GM21528 (cell line): ENCODE data around the gene LRRTM1.

Experiments used
- ATAC-seq: cut with Tn5 transposase; IDR thresholded peaks from one replicate; pipeline ENCODE4 v1.9.1; 2021; ENCODE audit warnings: mild to moderate bottlenecking, moderate library complexity; ENCODE audit not compliant: unreplicated experiment, low FRiP score

The LRRTM1 gene, protein sequence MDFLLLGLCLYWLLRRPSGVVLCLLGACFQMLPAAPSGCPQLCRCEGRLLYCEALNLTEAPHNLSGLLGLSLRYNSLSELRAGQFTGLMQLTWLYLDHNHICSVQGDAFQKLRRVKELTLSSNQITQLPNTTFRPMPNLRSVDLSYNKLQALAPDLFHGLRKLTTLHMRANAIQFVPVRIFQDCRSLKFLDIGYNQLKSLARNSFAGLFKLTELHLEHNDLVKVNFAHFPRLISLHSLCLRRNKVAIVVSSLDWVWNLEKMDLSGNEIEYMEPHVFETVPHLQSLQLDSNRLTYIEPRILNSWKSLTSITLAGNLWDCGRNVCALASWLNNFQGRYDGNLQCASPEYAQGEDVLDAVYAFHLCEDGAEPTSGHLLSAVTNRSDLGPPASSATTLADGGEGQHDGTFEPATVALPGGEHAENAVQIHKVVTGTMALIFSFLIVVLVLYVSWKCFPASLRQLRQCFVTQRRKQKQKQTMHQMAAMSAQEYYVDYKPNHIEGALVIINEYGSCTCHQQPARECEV

DNA sequence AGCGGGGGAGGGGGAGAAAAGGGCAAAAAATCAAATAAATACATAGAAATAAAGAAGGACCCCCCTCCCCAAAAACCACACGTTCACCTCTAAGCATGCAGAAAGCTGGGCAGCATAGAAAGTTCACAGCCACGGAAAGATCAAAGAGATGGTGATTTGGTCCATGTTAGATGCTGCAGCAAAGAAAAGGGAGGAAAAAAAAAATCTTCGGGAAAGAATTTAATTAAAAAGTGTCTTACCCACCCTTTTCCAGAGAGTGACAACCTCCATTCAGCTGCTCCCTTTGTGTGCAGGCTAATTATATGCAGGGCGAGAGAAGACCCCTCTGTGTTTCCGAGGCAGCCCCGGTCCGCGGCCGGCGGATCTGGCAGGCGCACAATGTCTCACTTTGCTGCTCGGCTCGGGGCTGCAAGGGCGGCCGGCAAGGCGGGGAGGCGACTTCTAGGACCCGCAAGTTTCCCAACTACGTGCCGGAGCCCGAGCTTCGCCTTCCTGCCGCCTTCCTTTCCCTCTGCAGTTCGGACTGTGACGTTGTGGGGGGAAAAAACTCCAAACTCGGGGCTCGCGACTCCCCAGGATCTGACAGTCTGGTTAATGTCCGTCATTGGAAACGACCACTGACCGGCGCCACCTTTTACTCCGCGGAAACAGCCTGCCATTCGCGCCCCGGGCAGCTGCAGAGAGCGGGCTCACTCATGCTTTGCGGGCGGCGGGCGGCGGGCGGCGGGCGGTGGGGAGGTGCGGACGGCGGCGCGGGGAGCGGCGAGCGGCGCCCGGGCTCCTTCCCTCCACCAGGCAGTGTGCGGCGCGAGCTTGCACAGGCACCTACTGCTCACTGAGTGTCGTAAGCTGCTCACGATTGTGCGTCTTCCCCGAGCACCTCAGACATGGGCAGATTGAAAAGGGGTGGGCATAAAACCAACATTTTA, at the start of gene LRRTM1:
Gene LRRTM1 (minus strand): TSS at position 844 of the 929 bp plus-strand sequence. CDS start 933 bp downstream, outside the sequence.
- ATAC-seq: no peak

DNA sequence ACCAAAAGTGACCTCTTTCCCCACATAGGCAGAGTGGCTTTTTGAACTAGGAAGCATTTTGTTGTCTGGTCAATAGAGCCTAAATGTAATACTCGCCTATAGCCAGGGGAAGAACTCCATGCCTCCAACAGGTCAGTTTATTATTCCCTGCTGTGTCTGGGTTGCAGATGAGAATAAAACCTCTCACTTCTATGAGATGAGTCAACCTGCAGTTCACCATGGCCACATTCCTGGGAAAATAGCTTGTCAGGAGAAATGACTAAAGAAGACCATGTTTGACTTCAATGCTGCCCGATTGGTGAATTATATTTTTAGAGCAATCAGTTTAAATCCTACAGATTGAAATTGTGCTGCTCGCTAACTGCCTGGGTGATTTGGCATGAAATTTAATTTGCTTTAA, 46.7 kb upstream of the LRRTM1 start:
- no peak for ATAC-seq

DNA sequence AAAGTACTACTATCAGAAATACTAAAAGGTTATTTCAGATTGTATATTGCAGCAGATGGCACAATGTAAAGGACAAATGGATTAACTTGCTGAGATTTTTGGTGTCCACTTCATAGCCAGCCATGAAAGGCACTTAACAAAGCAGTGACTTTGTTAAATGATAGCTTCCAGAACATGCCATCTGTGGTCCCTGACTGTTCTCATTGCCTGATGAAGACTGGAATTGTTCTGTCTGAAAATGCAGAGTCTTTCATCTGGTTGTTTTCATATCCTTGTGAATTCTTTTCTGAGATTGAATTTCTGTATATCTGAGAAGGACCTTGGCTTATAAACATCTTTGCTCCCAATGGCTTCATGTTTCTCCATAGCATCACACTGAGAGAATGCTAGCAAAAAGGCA, 44.4 kb upstream of the LRRTM1 start:
- no peak for ATAC-seq

DNA sequence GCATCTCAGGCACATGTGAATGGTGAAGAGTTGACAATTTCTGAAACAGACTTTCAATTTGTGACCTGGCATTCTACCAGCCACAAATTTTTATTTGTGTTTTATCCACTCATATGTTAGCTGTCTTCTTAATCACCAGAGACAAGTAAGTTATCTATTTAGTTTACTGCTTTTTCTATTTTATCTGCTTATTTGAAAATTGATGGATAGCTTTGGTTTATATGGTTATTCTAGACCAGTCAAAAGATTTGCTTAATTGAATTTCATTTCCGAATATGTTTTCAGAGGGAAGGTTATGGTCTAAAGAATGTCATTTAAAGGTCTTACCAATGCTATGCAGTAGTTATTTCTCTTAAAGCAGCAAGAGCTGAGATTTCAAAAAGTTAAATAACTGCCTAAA, 43.5 kb upstream of the LRRTM1 start:
- ATAC-seq: no peak

DNA sequence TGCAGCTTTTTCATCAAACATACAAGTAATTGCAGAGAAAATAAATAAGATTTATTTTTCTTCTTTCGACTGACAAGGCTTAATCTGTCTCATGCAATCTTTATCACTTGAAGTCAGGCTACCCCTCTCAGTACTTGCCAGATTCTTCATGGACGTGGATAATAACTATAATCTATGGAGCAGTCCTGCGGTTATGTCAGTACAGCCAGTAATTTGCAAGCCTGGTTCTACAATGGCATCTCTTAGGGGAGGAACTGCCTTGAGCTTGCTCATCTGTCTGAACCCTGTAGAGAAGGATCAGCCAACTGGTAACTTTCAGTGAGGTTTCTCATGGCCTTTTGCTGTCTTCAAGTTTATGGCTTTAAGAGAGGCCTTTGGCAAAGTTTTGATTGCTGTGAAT, 35.5 kb upstream of the LRRTM1 start:
- no peak for ATAC-seq

DNA sequence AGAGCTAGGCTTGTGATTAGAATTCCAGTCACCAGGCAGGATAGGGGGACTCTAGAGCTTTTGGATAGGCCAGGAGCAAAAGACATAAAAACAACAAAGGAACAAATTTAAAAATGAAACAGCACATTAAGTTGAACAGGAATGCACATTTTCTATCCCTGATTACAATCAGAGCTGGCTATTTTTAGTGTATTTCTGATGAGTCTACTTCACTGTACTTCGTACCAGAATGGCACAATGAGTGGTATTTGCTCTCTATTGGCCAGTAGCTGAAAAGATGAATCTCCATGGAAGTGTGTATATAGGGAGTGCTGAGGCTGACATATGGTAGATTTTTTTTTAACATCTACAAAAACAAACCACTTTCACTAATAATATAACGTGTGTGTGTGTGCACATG, 34.2 kb upstream of the LRRTM1 start:
- ATAC-seq: no peak

DNA sequence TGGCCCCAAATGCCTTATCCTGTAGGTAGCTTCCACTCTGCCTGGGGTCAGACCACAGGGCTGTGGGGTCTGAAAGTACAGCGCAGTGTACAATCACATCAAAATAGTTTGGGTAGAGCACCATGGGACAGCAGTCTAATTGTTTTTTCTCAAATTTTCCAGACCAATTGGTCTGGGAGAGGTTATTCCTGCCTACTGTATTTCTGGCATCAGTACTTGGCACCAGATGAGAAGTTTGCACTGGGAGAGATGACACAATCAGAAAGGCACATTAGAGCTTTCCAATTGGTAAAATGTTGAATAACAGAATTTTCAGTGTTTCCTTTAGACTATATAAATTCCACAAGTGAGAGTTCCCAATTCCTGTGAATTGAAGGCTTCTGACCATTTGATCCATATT, 30.9 kb upstream of the LRRTM1 start:
- no peak for ATAC-seq

DNA sequence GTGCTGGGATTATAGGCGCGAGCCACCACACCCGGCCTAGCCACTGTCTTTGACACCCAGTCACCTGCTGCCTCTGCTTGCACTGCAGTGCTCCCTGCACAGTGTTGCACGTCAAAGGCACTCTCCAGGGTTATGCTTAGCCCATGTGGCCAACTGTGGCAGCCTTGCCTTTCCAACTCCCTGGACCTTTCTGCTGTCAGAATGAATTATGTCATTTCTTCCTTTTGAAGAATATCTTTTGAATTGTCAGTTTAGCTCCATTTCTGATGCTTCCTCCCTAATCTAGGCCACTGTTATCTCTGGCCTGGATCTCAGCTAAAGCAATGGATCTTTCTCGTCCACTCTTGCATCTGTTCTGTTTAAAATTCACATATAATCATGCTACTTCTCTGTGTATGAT, 29.3 kb upstream of the LRRTM1 start:
- ATAC-seq: no peak

DNA sequence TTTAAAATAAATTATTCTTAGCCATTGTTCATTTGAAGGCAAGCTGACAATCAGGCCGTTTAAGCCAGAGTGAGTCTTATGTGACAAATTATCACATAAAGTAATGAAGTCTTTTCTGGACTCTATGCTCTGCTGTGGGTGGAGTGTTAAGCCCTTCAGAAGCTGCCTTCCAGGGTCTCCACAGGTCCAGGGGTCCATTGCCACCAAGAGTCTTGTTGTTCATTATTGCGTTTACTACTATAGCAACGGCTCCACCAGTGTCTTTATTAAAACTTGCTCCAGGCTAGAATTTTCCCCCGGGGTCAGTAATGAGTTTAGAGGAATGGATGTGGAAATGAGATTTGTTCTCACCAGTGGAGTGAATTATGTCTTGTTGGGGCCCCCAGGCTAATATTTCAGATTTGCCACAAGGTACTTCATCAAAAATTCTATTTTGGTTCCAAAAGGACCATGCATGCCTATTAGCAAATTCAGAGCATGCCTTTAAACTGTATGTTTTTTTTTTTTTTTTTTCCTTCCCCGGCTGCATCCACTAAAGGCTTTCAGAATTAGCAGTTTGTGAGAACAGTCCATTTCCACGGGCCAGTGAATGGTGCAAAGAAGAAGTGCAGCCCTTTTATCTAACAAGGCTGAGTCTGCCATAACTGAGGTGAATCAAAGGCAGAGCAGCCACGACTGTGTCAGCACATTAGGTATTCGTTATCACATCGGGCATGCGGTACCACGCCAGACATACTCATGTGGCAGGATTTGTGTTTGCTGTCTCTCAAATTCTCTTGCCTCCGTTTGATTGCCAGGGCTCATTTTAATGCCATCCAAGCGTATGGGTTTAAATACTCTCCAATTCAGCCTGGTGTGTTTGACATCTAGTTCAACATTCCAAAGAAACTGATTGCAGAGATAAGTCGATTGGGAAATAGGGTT, 26.2 kb upstream of the LRRTM1 start:
- no peak for ATAC-seq

DNA sequence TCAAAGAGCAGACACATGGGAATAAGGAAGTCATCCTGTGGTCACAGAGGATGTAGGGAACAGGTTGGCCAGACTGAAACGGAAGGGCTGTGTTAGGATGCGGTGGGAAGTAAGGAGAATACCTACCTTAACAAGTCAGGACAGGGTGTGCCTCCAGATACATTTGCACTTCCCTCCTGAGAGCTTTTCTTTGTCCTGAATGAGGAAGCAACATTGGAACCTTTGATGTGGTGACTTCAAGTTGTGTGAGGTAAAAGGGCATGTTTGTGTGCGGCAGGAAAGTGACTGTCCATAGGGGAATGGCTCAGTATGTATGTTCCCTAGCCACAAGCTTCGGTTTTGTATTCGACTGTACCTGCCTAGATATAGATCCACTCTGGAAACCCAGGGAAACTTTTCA, 24.9 kb upstream of the LRRTM1 start:
- no peak for ATAC-seq

DNA sequence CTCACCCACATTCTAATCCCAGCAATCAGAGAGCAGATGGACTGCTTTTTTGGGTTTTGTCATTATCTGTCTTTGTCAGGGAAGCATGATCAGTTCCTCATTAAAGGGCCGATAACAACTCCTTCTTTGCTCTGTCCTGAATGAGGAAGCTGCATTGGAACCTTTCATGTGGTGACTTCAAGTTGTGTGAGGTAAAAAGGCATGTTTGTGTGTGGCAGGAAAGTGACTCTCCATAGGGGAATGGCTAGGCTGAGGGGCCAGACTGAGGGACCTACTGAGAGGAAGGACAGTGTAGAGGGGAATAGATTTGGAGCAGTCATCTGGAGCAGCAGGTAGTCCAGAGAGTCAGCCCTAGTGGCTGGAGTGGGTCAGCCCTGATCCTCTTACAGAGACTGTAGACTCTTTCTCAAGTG, 23.6 kb upstream of the LRRTM1 start:
- ATAC-seq: no peak

DNA sequence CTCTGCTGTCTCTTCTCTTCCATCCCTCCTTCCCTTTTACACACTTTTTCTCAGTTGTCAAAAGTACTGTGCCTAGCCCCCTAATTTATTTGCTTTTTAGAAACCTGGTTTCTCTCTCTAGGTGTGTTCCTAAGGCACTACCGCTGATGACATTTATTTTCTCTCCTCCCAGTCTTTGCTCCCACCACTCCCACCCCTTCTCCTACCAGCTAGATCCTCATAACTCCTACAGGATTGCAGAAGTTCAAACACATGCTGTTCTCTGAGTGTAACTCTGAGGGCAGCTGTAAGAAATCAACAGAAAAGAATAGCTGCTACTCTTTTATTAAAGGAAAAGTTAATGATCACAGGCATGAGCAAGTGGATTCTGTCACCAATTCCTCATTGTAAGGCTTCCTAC, 22.3 kb upstream of the LRRTM1 start:
- no peak for ATAC-seq

DNA sequence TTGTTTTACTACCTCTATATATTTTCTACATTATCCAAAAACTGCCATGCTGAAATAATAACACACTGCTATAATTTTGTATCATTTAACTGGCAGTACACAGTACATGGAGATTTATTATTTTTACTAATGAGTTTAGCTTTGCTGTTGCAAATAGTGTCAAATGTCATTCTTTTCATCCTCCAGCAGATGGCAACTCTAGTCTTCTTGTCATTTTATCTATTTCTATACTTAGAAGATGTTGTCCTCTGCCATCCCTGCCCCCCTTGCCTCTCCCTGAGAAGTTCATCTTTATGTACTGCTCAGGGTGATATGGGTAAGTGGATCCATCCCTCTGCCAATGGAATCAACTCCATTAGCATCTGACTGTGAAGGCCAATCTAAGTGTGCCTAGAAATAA, 21.7 kb upstream of the LRRTM1 start:
- ATAC-seq: no peak

DNA sequence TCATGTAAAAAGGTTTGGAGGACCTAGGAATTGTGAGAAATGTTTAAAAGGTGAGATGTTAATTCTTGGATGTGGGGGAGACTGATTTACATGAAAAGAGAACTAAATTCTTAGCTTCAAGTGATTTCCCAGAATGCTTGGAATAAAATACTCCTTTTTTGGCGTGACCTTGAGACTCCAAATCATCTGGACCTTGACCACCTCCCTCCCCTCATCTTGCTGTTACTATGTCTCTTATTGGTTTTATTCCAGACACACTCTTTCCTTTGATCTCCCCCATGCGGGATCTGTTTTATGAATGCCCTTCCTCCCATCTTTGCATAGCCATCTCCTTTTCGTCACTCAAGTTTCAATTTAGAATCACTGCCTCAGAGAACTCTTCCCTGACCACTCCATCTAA, 20.0 kb upstream of the LRRTM1 start:
- no peak for ATAC-seq

DNA sequence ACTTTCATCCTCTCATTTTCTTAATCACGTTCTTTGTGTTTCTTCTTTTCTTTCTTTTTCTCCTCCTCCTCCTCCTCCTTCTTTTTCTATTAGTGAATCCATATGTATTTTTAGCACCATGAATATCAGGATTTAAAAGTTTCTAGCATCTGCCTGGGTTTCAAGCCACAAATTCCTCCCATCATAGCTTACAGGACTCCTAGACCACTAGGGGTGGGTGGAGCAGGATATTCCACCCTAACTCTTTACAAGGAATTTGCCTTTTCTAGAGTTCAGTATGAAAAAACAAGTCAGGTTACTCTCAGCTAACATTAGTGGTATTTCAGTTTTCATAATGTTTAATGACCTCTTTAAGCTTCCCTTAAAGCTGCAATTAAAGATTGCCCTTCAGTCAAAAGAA, 19.1 kb upstream of the LRRTM1 start:
- no peak for ATAC-seq

DNA sequence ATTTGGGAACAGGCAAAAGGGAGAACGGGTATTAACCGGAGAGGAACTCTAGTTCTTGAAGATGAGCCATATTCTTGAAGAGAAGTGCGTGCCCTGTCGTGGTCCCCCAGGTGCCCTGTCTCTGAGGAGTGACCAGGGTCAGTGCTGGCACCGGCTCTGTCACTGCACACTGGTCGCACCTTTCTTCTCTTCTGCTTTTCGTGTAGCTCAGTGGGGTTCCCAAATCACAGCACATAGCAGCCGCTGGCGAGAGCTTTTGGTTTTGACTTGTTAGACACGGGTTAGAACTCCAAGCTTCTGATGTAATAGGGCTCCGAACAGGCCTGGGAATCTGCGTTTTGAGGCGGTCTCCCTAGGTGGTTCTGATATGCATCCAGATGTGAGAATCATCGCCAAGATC, 18.4 kb upstream of the LRRTM1 start:
- no peak for ATAC-seq

DNA sequence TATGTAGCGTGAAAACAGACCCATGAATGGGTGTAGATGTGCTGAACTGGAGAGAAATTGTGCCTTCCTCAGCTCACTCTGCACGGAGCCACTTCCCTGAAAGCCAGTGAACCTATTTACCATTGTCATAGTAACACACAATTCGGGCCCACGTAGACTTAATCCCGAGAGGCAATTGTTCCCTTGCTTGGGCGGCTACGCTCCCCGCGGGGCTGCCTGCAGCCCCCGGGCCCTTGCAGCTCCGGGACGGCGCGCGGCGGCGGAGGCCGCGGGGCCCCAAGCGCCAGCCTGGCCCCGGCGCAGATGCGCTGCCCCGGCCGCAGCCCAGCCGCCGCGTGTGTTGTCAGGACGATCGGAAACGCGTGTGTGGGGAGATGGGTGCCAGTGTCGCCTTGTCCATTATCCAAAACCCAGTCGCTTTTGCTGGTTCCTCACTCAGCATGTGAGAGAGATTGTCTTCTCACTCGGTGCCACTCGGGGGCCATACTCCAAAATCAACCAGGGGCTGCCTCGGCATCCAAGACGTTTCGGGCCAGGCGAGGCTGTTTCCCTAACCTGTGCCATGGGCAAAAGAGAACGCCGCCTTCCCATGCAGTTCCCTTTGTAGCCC, 17.9 kb upstream of the LRRTM1 start:
- ATAC-seq: no peak

DNA sequence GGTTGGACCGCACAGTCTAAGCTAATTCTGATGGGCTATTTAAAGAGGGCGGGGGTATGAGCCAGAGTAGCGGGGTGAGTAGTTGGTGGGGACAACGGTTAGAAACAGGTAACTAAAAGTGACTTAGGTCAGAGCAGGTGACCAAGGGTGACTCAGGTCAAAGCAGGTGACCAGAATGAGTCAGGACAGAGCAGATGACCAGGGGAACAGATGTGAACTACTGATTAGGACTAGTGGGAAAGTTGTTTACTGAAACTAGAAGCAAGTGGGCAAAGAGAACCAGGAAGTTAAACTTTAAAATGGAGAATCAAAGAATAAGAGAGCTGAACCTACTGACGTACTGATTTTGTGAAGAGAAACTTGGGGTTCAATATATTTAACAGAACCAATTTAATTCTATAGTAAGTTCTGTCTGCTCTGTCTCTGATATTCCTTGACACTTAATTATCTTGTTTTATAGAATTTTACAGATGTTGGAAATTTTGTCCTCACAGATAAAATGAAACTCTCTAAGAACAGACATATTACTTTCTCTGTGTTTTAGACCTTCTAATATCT, 7.8 kb upstream of the LRRTM1 start:
- no peak for ATAC-seq

DNA sequence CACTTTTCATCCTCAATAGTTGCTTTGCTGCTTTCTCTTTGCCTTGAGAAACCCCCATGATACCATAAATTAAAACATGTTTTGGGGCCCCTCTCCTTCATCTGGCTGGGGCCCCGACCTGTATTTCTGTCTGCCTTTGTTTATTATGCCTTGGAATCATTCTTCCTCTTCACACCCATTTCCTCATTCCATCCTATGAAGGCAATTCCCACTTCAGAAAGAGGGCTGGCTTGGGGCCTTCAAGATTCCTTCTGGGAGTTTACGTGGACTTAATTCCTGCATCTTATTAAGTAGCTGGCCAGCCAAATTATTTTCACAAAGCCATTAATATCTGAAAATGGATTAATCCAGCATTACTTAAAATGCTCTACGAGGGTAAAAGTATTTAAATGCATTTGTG, 6.8 kb upstream of the LRRTM1 start:
- ATAC-seq: no peak
